ENCODE results near the gene IL17RE. TPM values are rescaled to one million over a fixed set of nuclear protein-coding genes. Genes with fewer than 3 reads are reported as not detected.

IL17RE gene
- total and polyA plus RNA-seq, 2 of the 13 experiments (the other 11 are each of a cell fraction or from before 2014, with no cell fraction given), result 14.5 to 24.1 TPM

DNA sequence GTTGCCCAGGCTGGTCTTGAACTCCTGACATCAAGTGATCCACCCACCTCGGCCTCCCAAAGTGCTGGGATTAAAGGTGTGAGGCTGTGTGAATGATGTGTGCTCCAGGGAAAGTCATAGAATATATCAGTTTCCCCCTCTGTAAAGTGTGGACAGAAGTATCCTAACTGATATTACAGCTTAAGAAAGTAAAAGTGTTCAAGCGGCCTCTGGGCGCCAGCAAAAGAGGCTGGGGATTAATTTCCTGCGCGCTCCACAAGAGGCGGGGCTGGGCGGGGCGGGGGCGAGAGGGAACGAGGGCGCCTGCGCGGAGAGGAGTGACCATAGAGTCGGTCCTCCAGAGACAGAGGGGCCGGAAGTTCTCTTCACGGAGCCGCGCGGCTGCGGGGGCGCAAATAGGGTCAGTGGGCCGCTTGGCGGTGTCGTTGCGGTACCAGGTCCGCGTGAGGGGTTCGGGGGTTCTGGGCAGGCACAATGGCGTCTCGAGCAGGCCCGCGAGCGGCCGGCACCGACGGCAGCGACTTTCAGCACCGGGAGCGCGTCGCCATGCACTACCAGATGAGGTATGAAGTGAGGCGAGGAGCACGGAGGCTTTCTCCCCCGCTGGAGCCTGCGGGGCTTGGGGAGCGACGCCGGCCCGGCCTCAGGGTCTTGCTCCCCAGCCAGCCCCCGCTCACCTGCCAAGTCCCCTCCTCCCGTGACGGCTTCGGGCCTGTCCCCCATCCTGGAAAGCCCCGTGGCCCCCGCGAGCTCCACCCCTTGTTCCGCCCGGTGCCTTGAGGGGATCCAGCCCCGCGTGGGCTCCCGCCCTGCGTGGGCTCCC, 12.2 kb upstream of the IL17RE start, which contains the start of gene JAGN1 (continued):
- peak; percentile 64; the same call in 1 of the 2 replicates for TF ChIP-seq CENPT (CRISPR knock-in tag; IDR thresholded peaks at IDR 0.05; ENCODE audit: low read depth)
- TF ChIP-seq, protein P1, sequence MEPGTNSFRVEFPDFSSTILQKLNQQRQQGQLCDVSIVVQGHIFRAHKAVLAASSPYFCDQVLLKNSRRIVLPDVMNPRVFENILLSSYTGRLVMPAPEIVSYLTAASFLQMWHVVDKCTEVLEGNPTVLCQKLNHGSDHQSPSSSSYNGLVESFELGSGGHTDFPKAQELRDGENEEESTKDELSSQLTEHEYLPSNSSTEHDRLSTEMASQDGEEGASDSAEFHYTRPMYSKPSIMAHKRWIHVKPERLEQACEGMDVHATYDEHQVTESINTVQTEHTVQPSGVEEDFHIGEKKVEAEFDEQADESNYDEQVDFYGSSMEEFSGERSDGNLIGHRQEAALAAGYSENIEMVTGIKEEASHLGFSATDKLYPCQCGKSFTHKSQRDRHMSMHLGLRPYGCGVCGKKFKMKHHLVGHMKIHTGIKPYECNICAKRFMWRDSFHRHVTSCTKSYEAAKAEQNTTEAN (CRISPR knock-in tag; conservative IDR thresholded peaks at IDR 0.05), result peak; percentile 28
- peak; percentile 80; the same call in 1 of the 2 replicates for TF ChIP-seq SIN3A (IDR thresholded peaks at IDR 0.05; ENCODE audit: borderline replicate concordance, low read depth, low read length)
- TF ChIP-seq SNAI1 (CRISPR knock-in tag; IDR thresholded peaks at IDR 0.05; ENCODE audit: borderline replicate concordance), result peak; percentile 88
- no peak for TF ChIP-seq CCAR2 (optimal IDR thresholded peaks at IDR 0.05; ENCODE audit: low read depth, low read length)
- TF ChIP-seq NR2F1 (CRISPR knock-in tag; IDR thresholded peaks at IDR 0.05), result peak in 1 of 2 experiments; percentile 13; a peak in 1 of 4 replicates
- 0 out of 2 replicates have a peak, but pooled peaks have one; percentile 56 for TF ChIP-seq WIZ (CRISPR knock-in tag; IDR thresholded peaks at IDR 0.05)
- no peak for TF ChIP-seq CEBPB (IDR thresholded peaks at IDR 0.05; ENCODE audit: borderline replicate concordance, low read depth, low read length)
- no peak; the same call in 1 of the 2 replicates for TF ChIP-seq NFYC (CRISPR knock-in tag; IDR thresholded peaks at IDR 0.05)
- TF ChIP-seq HOXD1 (CRISPR knock-in tag; IDR thresholded peaks at IDR 0.05), result peak; percentile 74; the same call in 1 of the 2 replicates
- TF ChIP-seq, protein P2, sequence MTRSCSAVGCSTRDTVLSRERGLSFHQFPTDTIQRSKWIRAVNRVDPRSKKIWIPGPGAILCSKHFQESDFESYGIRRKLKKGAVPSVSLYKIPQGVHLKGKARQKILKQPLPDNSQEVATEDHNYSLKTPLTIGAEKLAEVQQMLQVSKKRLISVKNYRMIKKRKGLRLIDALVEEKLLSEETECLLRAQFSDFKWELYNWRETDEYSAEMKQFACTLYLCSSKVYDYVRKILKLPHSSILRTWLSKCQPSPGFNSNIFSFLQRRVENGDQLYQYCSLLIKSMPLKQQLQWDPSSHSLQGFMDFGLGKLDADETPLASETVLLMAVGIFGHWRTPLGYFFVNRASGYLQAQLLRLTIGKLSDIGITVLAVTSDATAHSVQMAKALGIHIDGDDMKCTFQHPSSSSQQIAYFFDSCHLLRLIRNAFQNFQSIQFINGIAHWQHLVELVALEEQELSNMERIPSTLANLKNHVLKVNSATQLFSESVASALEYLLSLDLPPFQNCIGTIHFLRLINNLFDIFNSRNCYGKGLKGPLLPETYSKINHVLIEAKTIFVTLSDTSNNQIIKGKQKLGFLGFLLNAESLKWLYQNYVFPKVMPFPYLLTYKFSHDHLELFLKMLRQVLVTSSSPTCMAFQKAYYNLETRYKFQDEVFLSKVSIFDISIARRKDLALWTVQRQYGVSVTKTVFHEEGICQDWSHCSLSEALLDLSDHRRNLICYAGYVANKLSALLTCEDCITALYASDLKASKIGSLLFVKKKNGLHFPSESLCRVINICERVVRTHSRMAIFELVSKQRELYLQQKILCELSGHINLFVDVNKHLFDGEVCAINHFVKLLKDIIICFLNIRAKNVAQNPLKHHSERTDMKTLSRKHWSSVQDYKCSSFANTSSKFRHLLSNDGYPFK (CRISPR knock-in tag; IDR thresholded peaks at IDR 0.05; ENCODE audit: borderline replicate concordance), result peak; percentile 75; the same call in 1 of the 2 replicates
- peak; percentile 67; the same call in 1 of the 2 replicates for TF ChIP-seq ZNF274 (CRISPR knock-in tag; IDR thresholded peaks at IDR 0.05)
- TF ChIP-seq, protein P3, sequence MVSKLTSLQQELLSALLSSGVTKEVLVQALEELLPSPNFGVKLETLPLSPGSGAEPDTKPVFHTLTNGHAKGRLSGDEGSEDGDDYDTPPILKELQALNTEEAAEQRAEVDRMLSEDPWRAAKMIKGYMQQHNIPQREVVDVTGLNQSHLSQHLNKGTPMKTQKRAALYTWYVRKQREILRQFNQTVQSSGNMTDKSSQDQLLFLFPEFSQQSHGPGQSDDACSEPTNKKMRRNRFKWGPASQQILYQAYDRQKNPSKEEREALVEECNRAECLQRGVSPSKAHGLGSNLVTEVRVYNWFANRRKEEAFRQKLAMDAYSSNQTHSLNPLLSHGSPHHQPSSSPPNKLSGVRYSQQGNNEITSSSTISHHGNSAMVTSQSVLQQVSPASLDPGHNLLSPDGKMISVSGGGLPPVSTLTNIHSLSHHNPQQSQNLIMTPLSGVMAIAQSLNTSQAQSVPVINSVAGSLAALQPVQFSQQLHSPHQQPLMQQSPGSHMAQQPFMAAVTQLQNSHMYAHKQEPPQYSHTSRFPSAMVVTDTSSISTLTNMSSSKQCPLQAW (CRISPR knock-in tag; IDR thresholded peaks at IDR 0.05), result no peak
- TF ChIP-seq EEA1 (CRISPR knock-in tag; IDR thresholded peaks at IDR 0.05; ENCODE audit: borderline replicate concordance), result peak; percentile 63; the same call in 1 of the 2 replicates
- TF ChIP-seq ZNF33A (CRISPR knock-in tag; IDR thresholded peaks at IDR 0.05; ENCODE audit: borderline replicate concordance), result peak; percentile 68; the same call in 1 of the 2 replicates
- peak; percentile 15; the same call in 1 of the 2 replicates for TF ChIP-seq SP5 (CRISPR knock-in tag; IDR thresholded peaks at IDR 0.05; ENCODE audit: borderline replicate concordance, low read depth)
- peak; percentile 82 for TF ChIP-seq KMT2A (CRISPR knock-in tag; IDR thresholded peaks at IDR 0.05)
- TF ChIP-seq ZNF777 (CRISPR knock-in tag; IDR thresholded peaks at IDR 0.05), result peak; percentile 82
- no peak for TF ChIP-seq IKZF1 (IDR thresholded peaks at IDR 0.05)
- TF ChIP-seq ZNF251 (CRISPR knock-in tag; IDR thresholded peaks at IDR 0.05), result peak; percentile 52; the same call in 1 of the 2 replicates
- no peak for TF ChIP-seq HHEX (CRISPR knock-in tag; IDR thresholded peaks at IDR 0.05)
- TF ChIP-seq ZNF101 (CRISPR knock-in tag; IDR thresholded peaks at IDR 0.05; ENCODE audit: borderline replicate concordance, low read depth), result no peak
- peak in 1 of 2 experiments; percentile 46; a peak in 2 of 4 replicates for TF ChIP-seq EP300 (IDR thresholded peaks at IDR 0.05; ENCODE audit: low read depth in 2 of 2, low read length in 2 of 2)
- TF ChIP-seq EP300 (CRISPR knock-in tag; IDR thresholded peaks at IDR 0.05; ENCODE audit: borderline replicate concordance), result peak; percentile 14; the same call in 1 of the 2 replicates

Data from HepG2 (cell line).